Calu3 (cell line): Measurements from ENCODE around the gene SAMD4B. TPM values are rescaled to one million over a fixed set of nuclear protein-coding genes. Genes with fewer than 3 reads are reported as not detected.

ENCODE experiments used
- BruUV-seq: library from RNA; stranded (reverse); fragments of 400-500 nt; replicated peaks from 2 replicates; lab custom pipeline; 2021; lab: Mats Ljungman, UMichigan
- CTCF ChIA-PET: fragments of 300-600 bp; sonication (Branson Sonifier 250); formaldehyde crosslinking; loops from one replicate; lab custom pipeline; 2022; ENCODE audit warnings: antibody characterized with exemption; lab: Charles Lee
- DNase-seq: peaks from one replicate; pipeline ENCODE4 v3.0.0; 2022
- H3K27ac Mint-ChIP-seq: one replicate; pipeline ENCODE4 v1.8.0; 2022; ENCODE audit warnings: mixed read lengths; ENCODE audit not compliant: unreplicated experiment
- H3K27me3 Mint-ChIP-seq: one replicate; pipeline ENCODE4 v1.8.0; 2022; ENCODE audit warnings: mixed read lengths; ENCODE audit not compliant: unreplicated experiment
- H3K36me3 Mint-ChIP-seq: one replicate; pipeline ENCODE4 v1.8.0; 2022; ENCODE audit warnings: mild to moderate bottlenecking, moderate library complexity, mixed read lengths; ENCODE audit not compliant: insufficient read depth, unreplicated experiment
- H3K4me1 Mint-ChIP-seq: one replicate; pipeline ENCODE4 v1.8.0; 2022; ENCODE audit warnings: mild to moderate bottlenecking, low read depth, mixed read lengths; ENCODE audit not compliant: unreplicated experiment
- H3K4me3 Mint-ChIP-seq: one replicate; pipeline ENCODE4 v1.8.0; 2022; ENCODE audit warnings: mild to moderate bottlenecking, low read depth, moderate library complexity, mixed read lengths; ENCODE audit not compliant: unreplicated experiment
- H3K9me3 Mint-ChIP-seq: one replicate; pipeline ENCODE4 v1.8.0; 2022; ENCODE audit warnings: low read depth, mixed read lengths; ENCODE audit not compliant: unreplicated experiment
- intact Hi-C: fragments of 100-400 bp; cut with micrococcal nuclease; formaldehyde crosslinking; loops from one replicate; pipeline ENCODE4 v1.10.0; 2022; ENCODE audit not compliant: unreplicated experiment
- total RNA-seq: library from RNA; stranded (reverse); gene quantifications from 2 replicates; pipeline ENCODE4 v1.2.3, GENCODE V29; 2022
- TF ChIP-seq, protein P1 (sequence below): fragments of 200-600 bp; IDR thresholded peaks from one replicate; pipeline ENCODE4 v1.8.0; 2022; ENCODE audit warnings: antibody characterized with exemption; ENCODE audit not compliant: unreplicated experiment

The SAMD4B gene
- total RNA-seq, 1 experiment from 2014 or later: 214 TPM

DNA sequence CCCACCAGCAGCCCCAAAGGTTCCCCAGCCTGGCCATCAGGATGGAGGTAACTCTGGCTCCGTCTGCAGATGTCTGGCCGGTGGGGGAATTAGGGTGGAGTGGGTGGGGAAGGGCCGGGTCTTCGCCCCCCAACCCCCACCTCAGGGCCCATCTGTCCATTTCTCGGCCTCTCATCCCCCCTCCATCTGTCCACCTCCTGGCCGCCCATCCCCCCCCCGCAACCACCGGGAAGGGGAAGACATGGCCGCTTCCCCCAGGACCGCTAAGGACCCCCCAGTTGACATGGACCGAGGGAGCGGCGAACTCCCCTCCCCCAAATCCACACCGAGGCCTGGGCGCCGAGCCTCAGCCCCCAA is 22.4 kb upstream of the SAMD4B start:
- intact Hi-C loops: loop anchor here (10.0 kb wide), 1 partner anchor 355 kb away; no protein-coding TSS in a partner anchor
- Mint-ChIP-seq H3K27me3 (peaks cover 63% of the 10 kb centered on the region), H3K36me3 (peaks cover 23% of the 10 kb centered on the region), H3K27ac (no peak overlapping the region), H3K4me1 (peaks cover 18% of the 10 kb centered on the region), H3K9me3 (no peaks in the 10 kb centered on the region), H3K4me3 (peak overlapping the region; percentile 79)
- CTCF ChIA-PET: no interaction called here
- TF ChIP-seq, protein P1, sequence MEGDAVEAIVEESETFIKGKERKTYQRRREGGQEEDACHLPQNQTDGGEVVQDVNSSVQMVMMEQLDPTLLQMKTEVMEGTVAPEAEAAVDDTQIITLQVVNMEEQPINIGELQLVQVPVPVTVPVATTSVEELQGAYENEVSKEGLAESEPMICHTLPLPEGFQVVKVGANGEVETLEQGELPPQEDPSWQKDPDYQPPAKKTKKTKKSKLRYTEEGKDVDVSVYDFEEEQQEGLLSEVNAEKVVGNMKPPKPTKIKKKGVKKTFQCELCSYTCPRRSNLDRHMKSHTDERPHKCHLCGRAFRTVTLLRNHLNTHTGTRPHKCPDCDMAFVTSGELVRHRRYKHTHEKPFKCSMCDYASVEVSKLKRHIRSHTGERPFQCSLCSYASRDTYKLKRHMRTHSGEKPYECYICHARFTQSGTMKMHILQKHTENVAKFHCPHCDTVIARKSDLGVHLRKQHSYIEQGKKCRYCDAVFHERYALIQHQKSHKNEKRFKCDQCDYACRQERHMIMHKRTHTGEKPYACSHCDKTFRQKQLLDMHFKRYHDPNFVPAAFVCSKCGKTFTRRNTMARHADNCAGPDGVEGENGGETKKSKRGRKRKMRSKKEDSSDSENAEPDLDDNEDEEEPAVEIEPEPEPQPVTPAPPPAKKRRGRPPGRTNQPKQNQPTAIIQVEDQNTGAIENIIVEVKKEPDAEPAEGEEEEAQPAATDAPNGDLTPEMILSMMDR: no peak
- no peak for DNase-seq
- BruUV-seq: no TSS peak

DNA sequence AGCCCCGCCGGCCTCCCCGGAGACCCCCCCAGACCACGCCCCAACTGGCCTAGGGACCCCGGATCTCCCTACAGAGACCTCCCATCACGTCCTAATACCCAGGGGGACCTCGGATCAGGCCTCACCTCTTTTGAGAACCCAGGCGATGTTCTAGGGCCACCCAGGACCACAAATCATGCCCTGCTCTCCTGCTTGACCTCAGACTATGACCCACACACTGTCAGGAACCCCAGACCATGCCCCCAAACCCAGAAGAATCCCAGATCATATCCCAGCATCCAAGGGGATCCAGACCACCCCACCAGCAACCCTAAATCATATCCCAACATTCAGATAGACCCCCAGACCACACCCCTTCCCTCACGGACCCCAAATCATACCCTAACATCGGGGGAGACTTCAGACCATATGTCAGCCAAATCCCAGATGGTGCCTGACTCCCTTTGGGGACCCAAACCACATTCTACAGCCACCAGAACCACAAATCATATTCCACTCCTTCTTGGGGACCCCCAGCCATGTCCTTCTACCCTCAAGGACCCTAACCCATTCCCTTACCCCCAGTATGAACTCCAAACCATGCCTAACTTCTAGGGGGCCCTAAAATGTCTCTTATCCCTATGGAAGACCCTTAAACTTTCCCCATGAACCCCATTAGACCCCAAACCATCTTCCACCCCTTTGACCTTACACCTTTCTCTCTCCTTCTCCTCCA is 20.9 kb upstream of the SAMD4B start:
- peaks cover 23% of the 10 kb centered on the region for H3K36me3 Mint-ChIP-seq
- peaks cover 63% of the 10 kb centered on the region for H3K27me3 Mint-ChIP-seq
- TF ChIP-seq, protein P1: no peak
- peak overlapping the region; percentile 77 for H3K27ac Mint-ChIP-seq
- no peak for DNase-seq
- intact Hi-C loops: loop anchor here (10.0 kb wide), 1 partner anchor 356 kb away; no protein-coding TSS in a partner anchor
- H3K4me3 Mint-ChIP-seq: peak overlapping the region; percentile 63
- no peaks in the 10 kb centered on the region for H3K9me3 Mint-ChIP-seq
- BruUV-seq: no TSS peak
- CTCF ChIA-PET: interaction anchor here (0.6 kb wide), 1 partner anchor 202 kb away, joined by 3 read pairs; no protein-coding TSS in a partner anchor
- H3K4me1 Mint-ChIP-seq: peaks cover 18% of the 10 kb centered on the region

DNA sequence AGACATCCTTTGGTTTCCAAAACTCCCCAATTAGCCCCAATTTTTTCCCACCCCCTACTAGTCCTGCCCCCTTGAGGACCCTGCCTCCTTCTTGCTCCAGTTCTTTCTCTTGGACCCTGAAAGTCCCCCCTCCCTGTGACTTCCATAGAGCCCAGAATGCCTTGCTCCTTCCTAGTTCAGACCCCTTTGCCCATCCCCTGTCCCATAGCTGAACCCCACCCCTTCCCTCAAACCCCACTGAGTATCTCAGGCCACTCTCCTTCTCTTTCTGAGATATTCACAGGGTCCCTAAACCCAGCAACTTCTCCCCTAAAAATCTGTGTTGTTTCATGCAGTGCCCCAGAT is 20.4 kb upstream of the SAMD4B start:
- Mint-ChIP-seq H3K27me3 (peaks cover 63% of the 10 kb centered on the region), H3K9me3 (no peaks in the 10 kb centered on the region), H3K4me3 (peak overlapping the region; percentile 63), H3K4me1 (peaks cover 18% of the 10 kb centered on the region), H3K27ac (peak overlapping the region; percentile 77), H3K36me3 (peaks cover 23% of the 10 kb centered on the region)
- BruUV-seq: no TSS peak
- TF ChIP-seq, protein P1: no peak
- intact Hi-C loops: loop anchor here (10.0 kb wide), 1 partner anchor 357 kb away; no protein-coding TSS in a partner anchor
- CTCF ChIA-PET: interaction anchor here (0.6 kb wide), 1 partner anchor 1604 kb away, joined by 3 read pairs; no protein-coding TSS in a partner anchor
- DNase-seq: no peak

DNA sequence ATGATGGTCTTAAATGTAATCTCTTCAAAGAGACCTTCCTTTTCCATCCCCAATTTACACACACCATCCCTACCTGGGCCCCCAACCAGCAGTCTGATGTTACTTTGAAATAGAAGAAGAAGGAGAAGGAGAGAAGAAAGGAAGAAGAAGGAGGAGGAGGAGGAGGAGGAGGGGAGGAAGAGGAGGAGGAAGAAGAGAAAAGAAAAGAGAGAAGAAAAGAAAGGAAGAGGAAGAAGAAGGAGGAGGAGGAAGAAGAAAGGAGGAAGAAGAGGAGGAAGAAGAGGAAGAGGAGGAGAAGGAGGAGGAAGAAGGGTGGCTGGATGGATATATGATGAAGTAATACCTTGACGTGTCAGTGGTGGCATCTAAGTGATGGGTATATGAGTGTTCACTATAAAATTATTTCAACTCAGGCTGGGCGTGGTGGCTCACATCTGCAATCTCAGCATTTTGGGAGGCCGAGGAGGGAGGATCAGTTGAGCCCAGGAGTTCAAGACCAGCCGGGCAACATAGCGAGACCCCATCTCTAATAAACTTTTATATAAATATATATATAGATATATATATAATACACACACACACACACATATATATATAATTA is 17.9 kb upstream of the SAMD4B start:
- TF ChIP-seq, protein P1: no peak
- DNase-seq: no peak
- CTCF ChIA-PET: no interaction called here
- BruUV-seq: no TSS peak
- H3K27me3 Mint-ChIP-seq: peaks cover 66% of the 10 kb centered on the region
- intact Hi-C loops: loop anchor here (10.0 kb wide), 1 partner anchor 360 kb away; no protein-coding TSS in a partner anchor
- peaks cover 13% of the 10 kb centered on the region for H3K4me1 Mint-ChIP-seq
- H3K36me3 Mint-ChIP-seq: peaks cover 19% of the 10 kb centered on the region
- H3K27ac Mint-ChIP-seq: no peak overlapping the region
- no peaks in the 10 kb centered on the region for H3K9me3 Mint-ChIP-seq
- no peak overlapping the region for H3K4me3 Mint-ChIP-seq
